ENCODE measurements around the gene HS6ST2. TPM values are rescaled to one million over a fixed set of nuclear protein-coding genes. Genes with fewer than 3 reads are reported as not detected.

The HS6ST2 gene
- polyA plus RNA-seq (2013) = 0.03 TPM

DNA sequence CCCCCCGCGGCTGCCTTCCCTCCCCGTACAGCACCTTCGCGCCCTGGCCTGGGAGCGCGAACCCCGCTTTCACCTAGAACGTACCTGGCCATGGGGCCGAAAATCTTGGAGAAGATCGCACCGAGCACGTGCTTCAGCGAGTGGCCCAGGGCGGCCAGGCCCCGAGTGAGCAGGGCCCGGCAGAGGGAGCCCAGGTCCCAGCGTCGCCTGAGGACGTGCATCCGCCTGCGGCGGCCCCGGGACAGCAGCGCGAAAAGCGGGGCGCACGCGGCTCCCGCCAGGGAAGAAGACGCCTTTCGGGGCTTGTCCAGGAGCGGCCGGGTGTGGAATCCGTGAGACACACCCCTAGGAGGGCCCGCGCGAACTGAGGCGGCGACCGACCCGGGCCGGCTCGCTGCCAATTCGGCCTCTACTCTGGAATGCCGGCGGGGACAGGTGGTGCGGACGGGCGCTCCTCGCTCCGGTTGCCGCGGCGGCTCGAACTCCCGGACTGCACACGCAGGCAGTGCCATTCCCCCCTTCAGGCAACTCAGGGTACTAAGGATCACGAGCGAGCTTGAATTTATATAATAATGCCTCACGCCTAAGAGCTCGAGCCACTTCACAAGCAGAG lies at the start of gene HS6ST2:
HS6ST2 (minus strand) TSS at position 539 of the 613 bp plus-strand sequence.
- no peak within 1 kb of the TSS for H3K27ac ChIP-seq (ENCODE audit: insufficient read depth in 1 of 2, low read depth in 1 of 2, low read length in 2 of 2, poor library complexity in 1 of 2, severe bottlenecking in 2 of 2)
- no peaks in the 10 kb centered on the region for H3K36me3 ChIP-seq (ENCODE audit: control insufficient read depth in 4 of 4, insufficient read depth in 4 of 4, low read length in 3 of 4)
- DNase-seq = peak in 2 of 3 donors; percentile 43 to 46
- H3K27me3 ChIP-seq (replicated peaks in 2 of 5; ENCODE audit: control insufficient read depth in 4 of 5, insufficient read depth in 5 of 5, low read length in 4 of 5) = peaks cover 0 to 73% (median 16%) of the 10 kb centered on the region in 5 experiments
- ChIA-PET CTCF (interaction anchor here (0.8 kb wide), 1 partner anchor 18 kb away, joined by 4 read pairs; no protein-coding TSS in a partner anchor), POLR2A (no interaction called here)
- peaks cover 0 to 15% (median 0%) of the 10 kb centered on the region in 5 experiments for H3K9me3 ChIP-seq (ENCODE audit: control extremely low read depth in 1 of 5, control insufficient read depth in 4 of 5, insufficient read depth in 2 of 5, low read depth in 1 of 5, low read length in 4 of 5)
- H3K4me1 ChIP-seq (ENCODE audit: control extremely low read depth in 1 of 4, control insufficient read depth in 4 of 4, insufficient read depth in 4 of 4, low read length in 3 of 4) = peaks cover 0 to 23% (median 18%) of the 10 kb centered on the region in 4 experiments
- H3K4me3 ChIP-seq (ENCODE audit: control insufficient read depth in 1 of 7, extremely low read depth in 1 of 7, insufficient read depth in 4 of 7, low read depth in 2 of 7, low read length in 6 of 7) = peak within 1 kb of the TSS in 5 of 7 experiments; percentile 13 to 65 (median 43)
- WGBS (ENCODE audit: insufficient coverage) = 32% methylated on average over 62 of the region's 63 CpGs

DNA sequence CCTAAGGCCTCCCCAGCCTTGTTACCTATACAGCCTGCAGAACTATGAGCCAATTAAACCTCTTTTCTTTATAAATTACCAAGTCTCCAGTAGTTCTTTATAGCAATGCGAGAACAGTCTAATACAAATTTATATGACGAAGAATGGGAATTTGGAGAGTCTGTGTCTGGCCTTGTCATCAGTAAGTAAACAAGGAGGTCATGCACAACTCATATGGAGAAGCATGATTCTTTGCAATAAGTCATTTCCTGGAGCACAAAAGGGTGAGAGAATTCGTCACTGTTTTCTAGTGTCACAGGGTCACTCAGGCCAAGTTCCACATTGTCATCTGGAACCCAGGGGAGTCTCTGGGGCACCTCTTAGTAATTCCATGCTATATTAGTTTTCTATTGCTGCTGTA lies 49.0 kb upstream of the HS6ST2 start:
- no peaks in the 10 kb centered on the region for H3K9me3 ChIP-seq (ENCODE audit: control extremely low read depth in 1 of 5, control insufficient read depth in 4 of 5, insufficient read depth in 2 of 5, low read depth in 1 of 5, low read length in 4 of 5)
- no peak overlapping the region for H3K4me3 ChIP-seq (ENCODE audit: control insufficient read depth in 1 of 7, extremely low read depth in 1 of 7, insufficient read depth in 4 of 7, low read depth in 2 of 7, low read length in 6 of 7)
- ChIA-PET POLR2A (no interaction called here), CTCF (no interaction called here)
- H3K36me3 ChIP-seq (ENCODE audit: control insufficient read depth in 4 of 4, insufficient read depth in 4 of 4, low read length in 3 of 4) = no peaks in the 10 kb centered on the region
- no peaks in the 10 kb centered on the region for H3K4me1 ChIP-seq (ENCODE audit: control extremely low read depth in 1 of 4, control insufficient read depth in 4 of 4, insufficient read depth in 4 of 4, low read length in 3 of 4)
- peaks cover 0 to 2% (median 0%) of the 10 kb centered on the region in 5 experiments for H3K27me3 ChIP-seq (replicated peaks in 2 of 5; ENCODE audit: control insufficient read depth in 4 of 5, insufficient read depth in 5 of 5, low read length in 4 of 5)
- no peak for DNase-seq
- WGBS (ENCODE audit: insufficient coverage) = 96% methylated on average over 2 of the region's 3 CpGs
- H3K27ac ChIP-seq (ENCODE audit: insufficient read depth in 1 of 2, low read depth in 1 of 2, low read length in 2 of 2, poor library complexity in 1 of 2, severe bottlenecking in 2 of 2) = no peak overlapping the region

DNA sequence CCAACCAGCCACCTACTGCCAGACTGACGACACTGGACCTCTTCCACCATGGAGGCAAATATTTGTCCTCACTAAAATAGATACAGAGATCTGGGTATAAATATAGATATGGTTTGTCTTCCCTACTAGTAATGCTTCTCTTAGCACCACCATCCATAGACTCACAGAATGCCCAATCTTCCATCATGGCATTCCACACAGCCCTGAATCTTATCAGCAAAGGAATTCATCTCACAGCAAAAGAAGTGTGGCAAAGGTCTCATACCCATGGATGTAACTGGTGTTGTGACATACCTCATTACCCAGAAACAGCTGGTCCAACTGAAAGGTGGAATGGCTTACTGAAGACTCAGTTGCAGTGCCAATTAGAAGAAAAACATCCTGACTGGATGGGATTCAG lies 47.2 kb upstream of the HS6ST2 start:
- CTCF ChIA-PET = interaction anchor here (0.9 to 1.3 kb wide), 3 partner anchors 13 to 45 kb away, joined by 3 to 4 read pairs (median 3); no protein-coding TSS in a partner anchor

DNA sequence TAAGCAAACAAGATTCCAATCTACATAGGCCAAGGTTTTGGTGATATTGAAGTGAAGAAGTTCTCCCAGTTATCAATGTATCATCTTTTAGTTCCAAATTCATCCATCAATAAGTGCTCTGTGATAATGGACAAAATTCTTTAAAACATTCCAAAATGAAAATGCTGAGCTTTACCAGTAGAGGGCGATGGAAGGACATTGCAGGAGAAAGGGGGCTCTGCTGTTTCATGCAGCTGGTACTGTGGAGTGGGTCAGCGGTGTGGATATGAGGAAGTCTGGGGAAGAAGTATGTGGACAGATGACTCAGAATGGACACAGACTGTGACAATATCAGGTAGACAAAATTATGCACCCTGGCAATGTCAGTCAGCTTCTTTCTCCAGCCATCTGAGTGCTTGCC lies 46.6 kb upstream of the HS6ST2 start:
- peaks cover 0 to 2% (median 0%) of the 10 kb centered on the region in 5 experiments for H3K27me3 ChIP-seq (replicated peaks in 2 of 5; ENCODE audit: control insufficient read depth in 4 of 5, insufficient read depth in 5 of 5, low read length in 4 of 5)
- H3K4me3 ChIP-seq (ENCODE audit: control insufficient read depth in 1 of 7, extremely low read depth in 1 of 7, insufficient read depth in 4 of 7, low read depth in 2 of 7, low read length in 6 of 7) = no peak overlapping the region
- DNase-seq = peak in 2 of 3 donors; percentile 9 to 16
- H3K27ac ChIP-seq (ENCODE audit: insufficient read depth in 1 of 2, low read depth in 1 of 2, low read length in 2 of 2, poor library complexity in 1 of 2, severe bottlenecking in 2 of 2) = no peak overlapping the region
- ChIA-PET POLR2A (no interaction called here), CTCF (interaction anchor here (0.7 to 1.3 kb wide), 4 partner anchors 12 to 53 kb away, joined by 3 to 4 read pairs (median 3); no protein-coding TSS in a partner anchor)
- H3K36me3 ChIP-seq (ENCODE audit: control insufficient read depth in 4 of 4, insufficient read depth in 4 of 4, low read length in 3 of 4) = no peaks in the 10 kb centered on the region
- H3K4me1 ChIP-seq (ENCODE audit: control extremely low read depth in 1 of 4, control insufficient read depth in 4 of 4, insufficient read depth in 4 of 4, low read length in 3 of 4) = no peaks in the 10 kb centered on the region
- H3K9me3 ChIP-seq (ENCODE audit: control extremely low read depth in 1 of 5, control insufficient read depth in 4 of 5, insufficient read depth in 2 of 5, low read depth in 1 of 5, low read length in 4 of 5) = no peaks in the 10 kb centered on the region
- 20% methylated on average over 2 of the region's 2 CpGs for WGBS (ENCODE audit: insufficient coverage)

More for the DNA sequence above, 47.2 kb upstream of the HS6ST2 start:
- Histone ChIP-seq H3K4me3 (ENCODE audit: control insufficient read depth in 1 of 7, extremely low read depth in 1 of 7, insufficient read depth in 4 of 7, low read depth in 2 of 7, low read length in 6 of 7) (no peak overlapping the region), H3K27ac (ENCODE audit: insufficient read depth in 1 of 2, low read depth in 1 of 2, low read length in 2 of 2, poor library complexity in 1 of 2, severe bottlenecking in 2 of 2) (no peak overlapping the region), H3K4me1 (ENCODE audit: control extremely low read depth in 1 of 4, control insufficient read depth in 4 of 4, insufficient read depth in 4 of 4, low read length in 3 of 4) (no peaks in the 10 kb centered on the region), H3K9me3 (ENCODE audit: control extremely low read depth in 1 of 5, control insufficient read depth in 4 of 5, insufficient read depth in 2 of 5, low read depth in 1 of 5, low read length in 4 of 5) (no peaks in the 10 kb centered on the region), H3K36me3 (ENCODE audit: control insufficient read depth in 4 of 4, insufficient read depth in 4 of 4, low read length in 3 of 4) (no peaks in the 10 kb centered on the region), H3K27me3 (replicated peaks in 2 of 5; ENCODE audit: control insufficient read depth in 4 of 5, insufficient read depth in 5 of 5, low read length in 4 of 5) (peaks cover 0 to 2% (median 0%) of the 10 kb centered on the region in 5 experiments)
- WGBS (ENCODE audit: insufficient coverage) = no CpG with 5 or more reads among the region's 1 CpG
- POLR2A ChIA-PET = no interaction called here
- DNase-seq = no peak

DNA sequence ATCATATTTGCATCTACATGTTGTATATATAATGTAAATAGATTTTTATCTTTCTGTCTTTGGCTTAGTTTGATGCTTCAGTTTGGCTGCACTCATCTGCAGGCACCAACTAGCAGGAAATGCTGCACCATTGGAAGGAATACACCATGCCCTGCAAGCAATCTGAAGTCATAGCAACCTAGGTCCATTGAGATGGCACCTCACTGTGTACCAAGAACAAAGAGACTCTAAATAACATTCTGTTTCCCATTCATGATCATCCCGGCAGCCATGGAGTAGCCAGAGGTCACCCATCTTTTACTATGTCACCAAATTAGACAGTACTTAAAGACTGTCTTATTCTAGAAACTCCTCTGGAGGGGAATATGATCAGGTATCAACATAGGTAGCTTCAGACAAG lies 40.8 kb upstream of the HS6ST2 start:
- no peak for DNase-seq
- H3K9me3 ChIP-seq (ENCODE audit: control extremely low read depth in 1 of 5, control insufficient read depth in 4 of 5, insufficient read depth in 2 of 5, low read depth in 1 of 5, low read length in 4 of 5) = no peaks in the 10 kb centered on the region
- no peaks in the 10 kb centered on the region for H3K36me3 ChIP-seq (ENCODE audit: control insufficient read depth in 4 of 4, insufficient read depth in 4 of 4, low read length in 3 of 4)
- no peak overlapping the region for H3K4me3 ChIP-seq (ENCODE audit: control insufficient read depth in 1 of 7, extremely low read depth in 1 of 7, insufficient read depth in 4 of 7, low read depth in 2 of 7, low read length in 6 of 7)
- WGBS (ENCODE audit: insufficient coverage) = no CpG with 5 or more reads among the region's 1 CpG
- ChIA-PET CTCF (interaction anchor here (0.6 kb wide), 1 partner anchor 657 kb away, joined by 3 read pairs; no protein-coding TSS in a partner anchor), POLR2A (no interaction called here)
- peaks cover 0 to 6% (median 0%) of the 10 kb centered on the region in 5 experiments for H3K27me3 ChIP-seq (replicated peaks in 2 of 5; ENCODE audit: control insufficient read depth in 4 of 5, insufficient read depth in 5 of 5, low read length in 4 of 5)
- no peaks in the 10 kb centered on the region for H3K4me1 ChIP-seq (ENCODE audit: control extremely low read depth in 1 of 4, control insufficient read depth in 4 of 4, insufficient read depth in 4 of 4, low read length in 3 of 4)
- H3K27ac ChIP-seq (ENCODE audit: insufficient read depth in 1 of 2, low read depth in 1 of 2, low read length in 2 of 2, poor library complexity in 1 of 2, severe bottlenecking in 2 of 2) = no peak overlapping the region

DNA sequence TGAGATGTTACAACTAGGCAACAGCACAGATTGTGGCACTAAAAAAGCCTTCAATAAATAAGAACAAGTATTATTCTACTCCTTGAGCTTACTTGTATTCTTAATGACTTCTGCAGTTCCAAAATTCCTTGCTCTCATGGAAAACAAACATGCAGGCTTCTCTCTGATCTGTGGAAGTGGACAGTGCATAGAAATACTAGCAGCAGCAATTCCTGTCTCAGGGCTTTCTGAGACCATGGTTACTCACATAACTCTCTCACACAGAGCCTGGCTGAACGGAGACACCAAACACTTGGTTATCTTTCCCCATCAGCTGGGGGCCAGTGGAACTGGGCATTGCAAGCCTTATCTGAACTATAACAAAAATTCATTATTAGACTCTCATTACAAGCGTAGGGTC lies 32.4 kb upstream of the HS6ST2 start:
- Histone ChIP-seq H3K9me3 (ENCODE audit: control extremely low read depth in 1 of 5, control insufficient read depth in 4 of 5, insufficient read depth in 2 of 5, low read depth in 1 of 5, low read length in 4 of 5) (no peaks in the 10 kb centered on the region), H3K27me3 (replicated peaks in 2 of 5; ENCODE audit: control insufficient read depth in 4 of 5, insufficient read depth in 5 of 5, low read length in 4 of 5) (peaks cover 0 to 7% (median 0%) of the 10 kb centered on the region in 5 experiments), H3K4me1 (ENCODE audit: control extremely low read depth in 1 of 4, control insufficient read depth in 4 of 4, insufficient read depth in 4 of 4, low read length in 3 of 4) (no peaks in the 10 kb centered on the region), H3K27ac (ENCODE audit: insufficient read depth in 1 of 2, low read depth in 1 of 2, low read length in 2 of 2, poor library complexity in 1 of 2, severe bottlenecking in 2 of 2) (no peak overlapping the region), H3K36me3 (ENCODE audit: control insufficient read depth in 4 of 4, insufficient read depth in 4 of 4, low read length in 3 of 4) (no peaks in the 10 kb centered on the region), H3K4me3 (ENCODE audit: control insufficient read depth in 1 of 7, extremely low read depth in 1 of 7, insufficient read depth in 4 of 7, low read depth in 2 of 7, low read length in 6 of 7) (no peak overlapping the region)
- WGBS (ENCODE audit: insufficient coverage) = 29% methylated on average over 1 of the region's 2 CpGs
- POLR2A ChIA-PET = no interaction called here
- DNase-seq = no peak
- CTCF ChIA-PET = interaction anchor here (1.8 kb wide), 1 partner anchor 15 kb away, joined by 5 read pairs; no protein-coding TSS in a partner anchor

DNA sequence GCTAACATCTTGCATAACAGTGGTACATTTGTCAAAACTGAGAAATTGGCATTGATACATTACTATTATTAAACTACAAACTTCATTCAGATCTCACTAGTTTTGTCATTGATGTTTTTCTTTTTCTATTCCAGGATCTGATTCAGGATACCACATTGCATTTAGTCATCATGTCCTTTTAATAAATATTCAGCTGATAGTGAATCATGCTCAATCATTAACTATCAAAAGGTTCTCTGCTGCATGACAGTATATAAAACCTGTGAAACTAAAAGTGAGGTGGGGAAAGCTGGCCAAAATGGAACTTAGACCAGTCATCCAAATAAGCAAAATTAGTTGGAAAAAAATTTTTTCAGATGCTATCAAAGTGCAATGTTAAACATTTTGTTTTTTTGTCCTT lies 28.1 kb upstream of the HS6ST2 start:
- CTCF ChIA-PET = no interaction called here

More for the DNA sequence above, 28.1 kb upstream of the HS6ST2 start:
- H3K27ac ChIP-seq (ENCODE audit: insufficient read depth in 1 of 2, low read depth in 1 of 2, low read length in 2 of 2, poor library complexity in 1 of 2, severe bottlenecking in 2 of 2) = no peak overlapping the region
- H3K9me3 ChIP-seq (ENCODE audit: control extremely low read depth in 1 of 5, control insufficient read depth in 4 of 5, insufficient read depth in 2 of 5, low read depth in 1 of 5, low read length in 4 of 5) = no peaks in the 10 kb centered on the region
- no peak overlapping the region for H3K4me3 ChIP-seq (ENCODE audit: control insufficient read depth in 1 of 7, extremely low read depth in 1 of 7, insufficient read depth in 4 of 7, low read depth in 2 of 7, low read length in 6 of 7)
- peaks cover 0 to 7% (median 0%) of the 10 kb centered on the region in 5 experiments for H3K27me3 ChIP-seq (replicated peaks in 2 of 5; ENCODE audit: control insufficient read depth in 4 of 5, insufficient read depth in 5 of 5, low read length in 4 of 5)
- POLR2A ChIA-PET = no interaction called here
- DNase-seq = no peak
- no peaks in the 10 kb centered on the region for H3K4me1 ChIP-seq (ENCODE audit: control extremely low read depth in 1 of 4, control insufficient read depth in 4 of 4, insufficient read depth in 4 of 4, low read length in 3 of 4)
- no peaks in the 10 kb centered on the region for H3K36me3 ChIP-seq (ENCODE audit: control insufficient read depth in 4 of 4, insufficient read depth in 4 of 4, low read length in 3 of 4)
